Measurements from ENCODE around the gene LCTL.
A peak's percentile ranks its signal among the peaks of the same experiment; 100 is the strongest.

Gene LCTL

DNA sequence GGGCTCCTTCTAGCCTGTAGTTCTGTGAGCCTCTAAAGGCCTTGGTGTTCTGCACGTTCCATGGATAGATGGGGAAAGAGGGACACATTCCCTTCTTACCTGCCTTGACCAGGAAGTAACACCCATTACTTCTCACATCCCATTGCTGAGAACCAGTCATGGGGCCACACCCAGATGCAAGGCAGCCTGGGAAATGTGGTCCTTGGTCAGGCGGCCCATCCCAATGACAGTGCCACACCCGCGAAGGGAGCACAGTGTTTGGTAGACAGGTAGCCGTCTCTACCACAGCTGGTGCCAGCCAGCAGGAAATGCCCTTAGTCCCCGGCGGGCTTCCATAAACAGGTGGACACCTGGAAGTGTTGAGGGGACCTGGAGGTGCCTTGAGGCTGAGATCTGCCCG is 23.2 kb upstream of the LCTL start:
- Histone ChIP-seq H3K4me1 (peaks cover 30% of the 10 kb centered on the region), H3K4me3 (ENCODE audit: low read depth, low read length) (no peak overlapping the region), H3K36me3 (peaks cover 49% of the 10 kb centered on the region), H3K27me3 (no peaks in the 10 kb centered on the region), H3K9me3 (no peaks in the 10 kb centered on the region)
- TF ChIP-seq CTCF (IDR thresholded peaks at IDR 0.05; ENCODE audit: low read depth, low read length), result no peak
- DNase-seq, result no peak

- no peaks in the 10 kb centered on the region for H3K27me3 ChIP-seq
- peaks cover 27% of the 10 kb centered on the region for H3K4me1 ChIP-seq
- no peak for TF ChIP-seq CTCF (IDR thresholded peaks at IDR 0.05; ENCODE audit: low read depth, low read length)
- no peaks in the 10 kb centered on the region for H3K9me3 ChIP-seq
- DNase-seq, result no peak
- peaks cover 49% of the 10 kb centered on the region for H3K36me3 ChIP-seq
- no peak overlapping the region for H3K4me3 ChIP-seq (ENCODE audit: low read depth, low read length)
These were observed 22.7 kb upstream of the LCTL start for GRCh38 chr15:66588537-66588936.

DNA sequence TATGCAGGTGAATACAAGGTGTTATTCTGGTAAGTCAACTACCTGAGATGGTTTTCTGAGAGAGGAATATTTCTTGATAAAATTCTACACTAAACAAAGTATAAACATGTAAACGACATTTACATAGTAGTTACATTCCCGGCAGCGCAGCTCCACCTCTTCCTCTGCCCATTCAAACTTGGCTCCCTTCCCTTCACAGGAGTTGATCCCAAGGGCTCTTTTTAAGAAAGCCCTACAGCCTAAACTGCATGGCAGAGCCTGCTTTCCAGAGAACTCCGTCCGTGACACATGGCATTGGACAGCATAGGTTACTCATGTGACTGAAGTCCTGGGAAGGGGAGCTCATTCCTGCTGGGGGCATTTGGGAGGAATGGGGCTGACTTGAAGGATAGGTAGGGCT is 22.0 kb upstream of the LCTL start:
- TF ChIP-seq CTCF (IDR thresholded peaks at IDR 0.05; ENCODE audit: low read depth, low read length), result no peak
- H3K4me1 ChIP-seq, result peaks cover 21% of the 10 kb centered on the region
- no peak overlapping the region for H3K4me3 ChIP-seq (ENCODE audit: low read depth, low read length)
- peaks cover 49% of the 10 kb centered on the region for H3K36me3 ChIP-seq
- H3K9me3 ChIP-seq, result no peaks in the 10 kb centered on the region
- no peaks in the 10 kb centered on the region for H3K27me3 ChIP-seq
- DNase-seq, result no peak

DNA sequence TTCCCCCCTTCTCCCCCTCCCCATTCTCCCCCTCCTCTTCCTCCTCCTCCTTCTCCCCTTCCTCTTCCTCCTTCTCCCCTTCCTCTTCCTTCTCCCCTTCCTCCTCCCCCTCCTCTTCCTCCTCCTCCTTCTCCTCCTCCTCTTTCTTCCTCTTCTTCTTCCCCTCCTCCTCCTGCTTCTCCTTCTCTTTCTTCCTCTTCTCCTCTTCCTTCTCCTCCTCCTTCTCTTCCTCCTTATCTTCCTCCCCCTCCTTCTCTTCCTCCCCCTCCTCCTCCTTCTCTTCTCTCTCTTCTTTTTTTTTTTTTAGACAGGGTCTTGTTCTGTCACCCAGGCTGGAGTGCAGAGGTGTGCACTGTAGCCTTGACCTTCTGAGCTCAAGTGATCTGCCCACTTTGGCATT is 21.2 kb upstream of the LCTL start:
- Histone ChIP-seq H3K36me3 (peaks cover 45% of the 10 kb centered on the region), H3K27me3 (no peaks in the 10 kb centered on the region), H3K9me3 (no peaks in the 10 kb centered on the region), H3K4me3 (ENCODE audit: low read depth, low read length) (no peak overlapping the region), H3K4me1 (peaks cover 17% of the 10 kb centered on the region)
- DNase-seq, result no peak
- no peak for TF ChIP-seq CTCF (IDR thresholded peaks at IDR 0.05; ENCODE audit: low read depth, low read length)

DNA sequence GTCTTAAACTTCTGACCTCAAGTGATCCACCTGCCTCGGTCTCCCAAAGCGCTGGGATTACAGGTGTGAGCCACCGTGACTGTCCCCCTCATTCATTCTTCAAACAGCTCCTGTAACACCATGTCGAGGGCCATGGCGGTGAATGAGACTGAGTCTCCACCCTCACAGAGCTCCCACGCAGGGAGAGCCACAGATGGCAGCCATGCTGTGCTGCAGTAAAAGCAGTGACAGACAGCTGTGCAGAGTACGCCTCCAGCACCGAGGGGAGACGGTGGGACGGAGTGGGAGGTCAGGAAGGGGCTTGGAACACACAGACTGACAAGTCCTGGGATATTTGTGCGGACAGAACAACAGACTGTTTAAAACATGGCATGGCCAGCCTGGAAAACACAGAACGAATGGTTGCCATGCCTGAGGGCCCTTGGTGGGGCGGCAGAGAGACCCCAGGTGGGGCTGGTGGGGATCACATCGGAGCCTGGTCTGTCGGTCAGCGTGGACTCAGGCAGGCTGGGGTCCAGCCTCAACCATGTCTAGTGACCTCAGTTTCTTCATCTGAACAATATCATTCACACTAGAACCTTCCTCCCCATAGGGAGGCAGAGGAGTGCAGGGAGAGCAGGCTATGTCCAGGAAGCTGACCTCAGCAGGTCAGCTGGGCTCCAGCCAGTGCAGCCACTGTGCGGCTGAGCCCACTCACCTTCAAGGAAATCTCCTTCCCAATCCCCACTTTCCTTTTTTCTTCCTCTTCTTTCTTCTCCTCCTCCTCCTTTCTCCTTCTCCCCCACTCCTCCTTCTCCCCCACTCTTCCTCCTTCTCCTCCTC is 20.6 kb upstream of the LCTL start:
- no peak for TF ChIP-seq CTCF (IDR thresholded peaks at IDR 0.05; ENCODE audit: low read depth, low read length)
- DNase-seq, result no peak
- Histone ChIP-seq H3K4me1 (peaks cover 10% of the 10 kb centered on the region), H3K9me3 (no peaks in the 10 kb centered on the region), H3K27me3 (no peaks in the 10 kb centered on the region), H3K4me3 (ENCODE audit: low read depth, low read length) (no peak overlapping the region), H3K36me3 (peaks cover 40% of the 10 kb centered on the region)

GRCh38 chr15:66581972-66582537 is 16.3 kb upstream of the LCTL start:
- TF ChIP-seq CTCF (IDR thresholded peaks at IDR 0.05; ENCODE audit: low read depth, low read length), result no peak
- Histone ChIP-seq H3K36me3 (peaks cover 17% of the 10 kb centered on the region), H3K4me1 (no peaks in the 10 kb centered on the region; the same call in 1 of the 2 replicates), H3K9me3 (no peaks in the 10 kb centered on the region), H3K27me3 (no peaks in the 10 kb centered on the region), H3K4me3 (ENCODE audit: low read depth, low read length) (peak overlapping the region; percentile 99)
- DNase-seq, result peak; percentile 70

Measured in BE2C (cell line).